ENCODE data around the gene GPR142. TPM values are rescaled to one million over a fixed set of nuclear protein-coding genes. Genes with fewer than 3 reads are reported as not detected.

GPR142 gene
- total RNA-seq, 1 donor from 2014 or later = not detected

DNA sequence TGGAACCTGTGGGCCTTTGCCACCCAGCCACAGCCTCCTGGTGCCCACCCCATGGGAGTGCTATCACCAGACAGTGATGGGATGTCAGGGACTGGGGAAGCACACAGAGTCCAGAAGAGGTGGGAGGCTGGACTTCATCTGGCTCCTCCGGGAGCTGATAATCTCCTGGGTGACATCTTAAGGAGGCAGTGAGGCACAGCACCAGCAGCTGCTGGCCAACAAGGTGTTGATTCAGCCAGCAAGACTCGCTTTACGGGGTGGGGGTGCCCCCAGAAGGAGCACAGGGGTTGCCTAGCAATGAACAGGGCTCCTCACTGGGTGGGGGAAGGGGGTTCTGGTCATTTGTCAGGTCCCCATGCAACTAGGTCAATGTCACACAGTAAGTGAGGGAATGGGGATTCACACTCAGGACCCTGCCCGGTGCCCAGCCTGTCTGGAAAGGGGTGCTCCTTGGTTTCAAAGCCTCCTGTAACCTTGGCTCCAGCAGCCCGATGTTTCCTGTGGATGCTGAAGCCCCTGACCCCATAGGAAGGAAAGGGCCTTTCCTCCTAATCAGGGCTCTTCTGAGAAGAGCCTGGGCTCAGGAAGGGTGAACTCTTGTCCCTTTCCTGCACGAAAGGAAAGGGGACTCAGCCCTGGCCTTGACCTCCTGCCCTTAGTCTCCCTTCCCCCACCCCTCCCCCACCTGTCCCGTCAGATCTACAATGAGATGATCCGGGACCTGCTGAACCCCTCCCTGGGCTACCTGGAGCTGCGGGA, 23.6 kb upstream of the GPR142 start:
- intact Hi-C loops (cut with micrococcal nuclease) = no loop called here

DNA sequence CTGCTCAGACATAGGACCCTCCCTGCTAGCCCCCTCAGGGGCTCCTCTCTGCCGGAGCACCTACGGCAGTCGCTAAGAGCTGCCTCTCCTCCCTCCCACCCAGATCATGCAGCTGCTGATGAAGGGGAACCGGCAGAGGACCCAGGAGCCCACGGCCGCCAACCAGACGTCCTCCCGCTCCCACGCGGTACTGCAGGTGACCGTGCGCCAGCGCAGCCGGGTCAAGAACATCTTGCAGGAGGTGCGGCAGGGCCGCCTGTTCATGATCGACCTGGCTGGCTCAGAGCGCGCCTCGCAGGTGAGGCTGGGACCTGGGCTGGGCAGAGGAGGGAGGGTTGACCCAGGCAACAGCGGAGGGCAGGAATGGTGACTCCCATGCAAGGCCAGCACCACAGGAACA, 22.6 kb upstream of the GPR142 start:
- intact Hi-C loops (cut with micrococcal nuclease) = no loop called here

DNA sequence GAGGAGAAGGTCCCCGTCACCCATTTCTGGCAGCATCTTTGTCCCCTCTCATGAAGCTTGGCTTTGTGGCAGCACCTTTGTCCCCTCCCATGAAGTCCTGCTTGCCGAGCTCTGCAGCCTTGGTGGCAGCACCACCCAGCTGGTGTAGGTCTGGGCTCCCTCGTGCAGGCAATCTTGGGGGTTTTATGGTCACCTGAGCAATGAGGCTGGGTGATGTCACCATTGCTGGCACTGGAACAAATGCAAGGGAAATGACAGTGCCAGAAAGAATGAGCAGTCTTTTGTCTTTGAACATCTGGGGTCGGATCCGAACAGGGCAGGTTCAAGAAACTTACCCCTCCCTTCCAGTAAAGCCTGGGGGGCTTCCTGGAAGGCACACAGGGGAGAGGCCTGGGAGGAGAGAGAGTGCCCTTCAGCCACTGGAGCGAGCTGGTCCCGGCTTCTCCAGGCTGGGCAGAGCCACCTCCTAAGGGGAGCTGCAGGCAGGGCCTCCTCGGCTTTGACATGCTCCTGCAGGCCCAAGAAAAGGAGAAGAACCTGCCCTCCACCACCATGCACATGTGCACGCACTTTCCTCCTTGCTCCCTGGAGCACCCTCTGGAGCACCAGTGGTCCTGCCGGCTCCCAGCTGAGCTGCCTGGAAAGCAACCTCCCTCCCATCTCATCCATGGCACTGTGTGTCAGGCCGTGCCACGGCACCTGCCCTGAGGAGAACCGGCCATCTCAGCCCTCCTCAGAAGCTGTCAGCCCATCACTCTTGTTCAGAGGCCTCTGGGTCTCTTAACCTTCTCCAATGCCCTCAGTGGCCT, 21.7 kb upstream of the GPR142 start:
- intact Hi-C loops (cut with micrococcal nuclease) = no loop called here

DNA sequence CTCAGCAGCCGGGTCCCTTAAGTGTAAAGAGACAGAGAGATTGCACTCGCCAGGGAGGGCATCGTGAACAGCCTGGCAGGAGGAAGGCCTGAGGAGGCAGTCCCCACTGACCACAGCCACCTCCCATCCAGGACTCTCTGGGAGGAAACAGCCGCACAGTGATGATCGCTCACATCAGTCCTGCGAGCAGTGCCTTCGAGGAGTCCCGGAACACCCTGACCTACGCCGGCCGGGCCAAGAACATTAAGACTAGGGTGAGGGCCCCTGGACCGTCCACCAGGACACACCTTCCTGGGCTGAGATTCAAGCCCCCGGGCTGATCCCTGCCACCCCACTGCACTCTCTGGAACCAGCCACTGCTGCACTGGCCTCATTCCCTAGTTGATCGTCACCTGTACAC, 19.7 kb upstream of the GPR142 start:
- intact Hi-C loops (cut with micrococcal nuclease) = no loop called here

DNA sequence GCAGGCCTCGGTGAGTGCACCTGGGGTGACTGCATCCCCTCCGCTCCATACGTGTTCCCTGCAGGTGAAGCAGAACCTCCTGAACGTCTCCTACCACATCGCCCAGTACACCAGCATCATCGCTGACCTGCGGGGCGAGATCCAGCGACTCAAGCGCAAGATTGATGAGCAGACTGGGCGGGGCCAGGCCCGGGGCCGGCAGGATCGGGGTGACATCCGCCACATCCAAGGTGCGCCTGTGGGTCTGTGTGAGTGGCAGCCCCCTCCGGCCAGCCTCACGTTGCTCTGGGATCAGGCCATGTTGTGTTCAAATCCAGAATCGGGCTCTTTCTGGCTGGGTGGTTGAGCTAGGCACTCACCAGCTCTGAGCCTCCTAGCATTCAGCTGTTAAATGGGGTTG, 18.2 kb upstream of the GPR142 start:
- intact Hi-C loops (cut with micrococcal nuclease) = no loop called here

DNA sequence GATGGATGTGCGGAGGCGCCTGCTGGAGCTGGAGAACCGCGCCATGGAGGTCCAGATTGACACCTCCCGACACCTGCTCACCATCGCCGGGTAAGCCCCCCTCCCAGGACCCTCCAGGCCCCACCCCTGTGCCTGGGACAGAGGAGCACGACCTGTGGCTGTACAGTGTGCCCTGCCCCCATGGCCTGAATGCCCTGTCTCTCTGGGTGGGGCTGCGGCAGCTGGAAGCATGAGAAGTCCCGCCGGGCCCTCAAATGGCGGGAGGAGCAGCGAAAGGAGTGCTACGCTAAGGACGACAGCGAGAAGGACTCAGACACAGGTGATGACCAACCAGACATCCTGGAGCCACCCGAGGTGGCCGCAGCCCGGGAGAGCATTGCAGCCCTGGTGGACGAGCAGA, 16.8 kb upstream of the GPR142 start:
- intact Hi-C loops (cut with micrococcal nuclease) = no loop called here

DNA sequence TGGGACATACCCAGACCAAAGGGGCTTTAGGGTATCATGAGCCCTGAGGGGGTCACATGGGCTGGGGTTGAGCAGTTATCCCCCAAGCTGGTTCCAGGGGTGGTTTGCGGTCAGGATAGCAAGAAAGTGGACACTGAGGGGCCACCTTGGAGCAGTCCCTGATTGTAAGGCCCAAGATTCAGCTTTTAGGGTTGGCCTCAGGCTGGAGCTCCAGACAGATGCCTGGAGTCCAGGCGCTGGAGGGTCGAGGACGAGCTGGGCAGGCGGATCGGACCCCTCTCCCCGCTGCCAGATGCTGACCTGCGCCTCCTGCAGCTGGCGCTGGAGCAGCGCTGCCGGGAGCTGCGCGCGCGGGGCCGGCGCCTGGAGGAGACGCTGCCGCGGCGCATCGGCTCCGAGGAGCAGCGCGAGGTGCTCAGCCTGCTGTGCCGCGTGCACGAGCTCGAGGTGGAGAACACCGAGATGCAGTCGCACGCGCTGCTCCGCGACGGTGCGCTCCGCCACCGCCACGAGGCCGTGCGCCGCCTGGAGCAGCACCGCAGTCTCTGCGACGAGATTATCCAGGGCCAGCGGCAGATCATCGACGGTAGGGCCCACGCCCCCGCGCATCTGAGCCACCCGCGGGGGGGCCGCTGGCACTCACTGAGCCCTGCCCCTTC, 15.6 kb upstream of the GPR142 start:
- intact Hi-C loops (cut with micrococcal nuclease) = no loop called here

DNA sequence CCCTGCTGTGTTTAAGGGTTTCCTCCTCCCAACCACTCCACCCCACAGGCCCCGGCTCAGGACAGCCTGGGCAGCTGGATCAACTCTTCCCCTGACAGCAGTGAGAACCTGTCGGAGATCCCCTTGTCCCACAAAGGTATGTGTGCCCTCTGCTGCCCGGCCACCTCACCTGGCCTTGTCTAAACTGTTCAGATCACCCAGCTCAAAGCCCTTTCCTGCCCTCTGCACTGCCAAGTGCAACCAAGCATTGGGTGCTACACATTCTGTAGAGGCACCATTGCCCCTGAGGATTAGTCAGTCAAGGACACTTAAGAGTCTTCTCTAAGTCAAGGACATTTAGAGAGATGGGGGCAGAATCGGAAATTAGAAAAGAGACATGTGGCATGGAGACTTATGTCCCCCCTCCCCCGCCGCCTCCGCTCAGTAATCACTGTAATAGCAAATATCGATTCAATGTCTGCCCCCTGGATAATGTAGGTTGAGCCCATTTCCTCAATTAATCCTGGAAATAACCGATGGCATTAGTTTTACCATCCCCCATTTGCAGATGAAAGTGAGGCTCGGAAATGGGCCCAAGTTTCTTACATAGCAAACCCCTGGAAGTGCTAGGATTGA, 13.8 kb upstream of the GPR142 start:
- intact Hi-C loops (cut with micrococcal nuclease) = loop anchor here (1.0 kb wide), 2 partner anchors 52 to 143 kb away; no protein-coding TSS in a partner anchor

DNA sequence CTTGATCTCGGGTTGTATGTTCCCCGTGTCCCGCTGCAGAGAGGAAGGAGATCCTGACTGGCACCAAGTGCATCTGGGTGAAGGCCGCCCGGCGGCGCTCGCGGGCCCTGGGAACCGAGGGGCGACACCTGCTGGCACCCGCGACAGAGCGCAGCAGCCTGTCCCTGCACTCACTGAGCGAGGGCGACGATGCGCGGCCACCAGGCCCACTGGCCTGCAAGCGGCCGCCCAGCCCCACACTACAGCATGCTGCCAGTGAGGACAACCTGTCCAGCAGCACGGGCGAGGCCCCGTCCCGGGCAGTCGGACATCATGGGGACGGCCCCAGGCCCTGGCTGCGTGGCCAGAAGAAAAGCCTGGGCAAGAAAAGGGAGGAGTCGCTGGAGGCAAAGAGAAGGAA, 13.2 kb upstream of the GPR142 start:
- intact Hi-C loops (cut with micrococcal nuclease) = loop anchor here (1.0 kb wide), 2 partner anchors 53 to 144 kb away; no protein-coding TSS in a partner anchor

DNA sequence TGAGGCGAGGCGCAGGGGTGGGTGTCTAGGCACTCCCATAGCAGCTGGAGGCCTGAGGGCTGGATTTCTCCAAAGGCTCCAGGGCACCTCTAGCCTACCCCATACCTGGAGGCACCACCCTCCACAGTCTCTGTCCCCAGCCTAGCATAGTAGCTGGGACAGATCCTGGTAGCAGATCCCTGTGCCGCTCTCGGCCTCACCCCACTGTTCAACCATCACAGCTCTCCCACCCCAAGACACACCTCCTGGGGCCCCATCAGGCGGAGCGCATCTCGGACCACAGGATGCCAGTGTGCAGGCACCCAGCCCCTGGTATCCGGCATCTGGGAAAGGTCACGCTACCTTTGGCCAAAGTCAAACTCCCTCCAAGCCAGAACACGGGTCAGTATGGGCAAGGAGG, 12.7 kb upstream of the GPR142 start:
- intact Hi-C loops (cut with micrococcal nuclease) = loop anchor here (1.0 kb wide), 2 partner anchors 53 to 144 kb away; no protein-coding TSS in a partner anchor

DNA sequence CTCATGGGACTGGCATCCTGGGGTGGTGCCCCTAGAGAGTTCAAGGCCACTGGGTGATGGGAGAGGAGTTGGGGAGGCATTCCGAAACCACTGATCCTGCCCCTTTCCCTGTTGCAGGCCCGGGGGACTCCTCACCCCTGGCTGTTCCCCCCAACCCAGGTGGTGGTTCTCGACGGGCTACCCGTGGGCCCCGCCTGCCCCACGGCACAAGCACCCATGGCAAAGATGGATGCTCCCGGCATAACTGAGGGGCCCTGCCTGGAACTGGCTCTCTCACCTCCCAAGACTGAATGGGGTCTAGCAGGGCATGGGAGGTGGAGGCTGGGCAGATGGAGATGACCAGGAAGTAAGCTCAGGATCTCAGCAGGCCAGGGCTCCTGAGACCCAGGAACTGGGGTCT, 12.2 kb upstream of the GPR142 start:
- intact Hi-C loops (cut with micrococcal nuclease) = no loop called here

DNA sequence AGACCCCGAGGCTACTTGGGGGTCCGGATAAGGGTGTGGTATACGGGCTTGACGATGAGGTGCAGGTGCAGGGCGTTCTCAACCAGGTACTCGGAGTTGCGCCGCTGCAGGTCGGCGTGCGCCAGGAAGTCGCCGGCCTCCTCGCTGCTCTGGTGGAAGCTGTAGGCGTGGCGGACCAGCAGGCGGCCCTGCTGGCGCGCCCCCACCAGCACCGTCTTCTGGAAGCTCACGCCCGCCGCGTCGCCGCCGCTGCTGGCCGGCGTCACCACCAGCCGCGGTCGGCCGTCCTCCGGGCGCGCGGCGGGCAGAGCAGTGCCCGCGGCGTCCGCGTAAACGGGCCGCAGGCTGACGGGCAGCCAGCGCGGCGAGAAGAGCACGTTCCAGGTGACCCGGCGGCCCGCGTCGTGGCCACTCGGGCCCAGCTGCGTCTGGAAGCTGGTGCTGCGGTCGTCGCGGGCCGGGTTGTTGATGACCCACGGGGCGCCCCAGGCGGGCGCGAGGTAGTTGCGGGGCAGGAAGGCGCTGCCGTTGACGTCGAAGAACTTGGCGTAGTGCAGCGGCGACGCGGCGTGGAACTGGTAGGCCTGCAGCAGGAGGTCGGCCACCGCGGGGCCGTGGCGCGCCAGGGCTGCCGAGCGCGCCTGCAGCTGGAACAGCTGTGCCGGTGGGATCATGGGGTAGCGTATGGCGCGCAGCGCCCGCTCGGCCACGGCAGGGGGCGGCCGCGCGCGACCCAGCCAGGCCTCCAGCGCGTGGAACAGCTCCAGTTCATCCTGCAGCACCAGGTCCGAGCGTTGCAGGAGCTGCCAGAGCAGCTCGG, 10.4 kb upstream of the GPR142 start:
- intact Hi-C loops (cut with micrococcal nuclease) = no loop called here

DNA sequence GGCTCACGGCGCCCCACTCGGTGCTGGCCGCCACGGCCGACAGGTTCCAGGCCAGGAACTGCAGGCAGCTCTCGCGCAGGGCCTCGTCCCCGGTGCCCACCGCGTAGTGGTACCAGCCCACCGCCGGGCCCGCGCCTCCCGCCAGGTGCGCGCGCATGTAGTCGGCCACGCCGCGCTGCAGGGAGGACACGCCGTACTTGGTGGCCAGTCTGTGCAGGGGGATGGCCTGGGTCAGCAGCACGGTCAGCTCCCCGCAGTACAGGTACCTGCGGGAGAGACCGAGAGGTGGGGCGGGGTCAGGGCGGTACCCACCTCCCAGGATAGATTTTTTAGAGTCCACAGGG, 9.9 kb upstream of the GPR142 start:
- intact Hi-C loops (cut with micrococcal nuclease) = no loop called here

DNA sequence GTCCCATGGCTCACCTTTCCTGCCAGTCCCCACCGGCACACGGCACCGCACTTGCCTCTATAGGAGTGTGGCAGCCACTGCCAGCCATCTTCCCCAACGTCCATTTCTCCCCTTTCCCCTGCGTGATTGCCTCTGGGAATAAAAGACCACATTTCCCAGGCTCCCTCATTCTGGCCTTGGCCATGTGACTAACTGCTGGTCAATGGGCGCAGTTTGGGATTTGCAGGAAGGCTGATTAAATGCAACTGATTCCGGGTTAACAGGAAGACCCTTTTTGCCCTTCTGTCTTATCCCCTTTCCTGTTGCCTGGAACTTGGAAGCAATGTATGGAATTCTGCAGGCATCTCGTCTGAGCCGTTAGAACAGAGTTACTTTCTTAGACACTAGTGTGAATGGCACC, 8.6 kb upstream of the GPR142 start:
- intact Hi-C loops (cut with micrococcal nuclease) = no loop called here

DNA sequence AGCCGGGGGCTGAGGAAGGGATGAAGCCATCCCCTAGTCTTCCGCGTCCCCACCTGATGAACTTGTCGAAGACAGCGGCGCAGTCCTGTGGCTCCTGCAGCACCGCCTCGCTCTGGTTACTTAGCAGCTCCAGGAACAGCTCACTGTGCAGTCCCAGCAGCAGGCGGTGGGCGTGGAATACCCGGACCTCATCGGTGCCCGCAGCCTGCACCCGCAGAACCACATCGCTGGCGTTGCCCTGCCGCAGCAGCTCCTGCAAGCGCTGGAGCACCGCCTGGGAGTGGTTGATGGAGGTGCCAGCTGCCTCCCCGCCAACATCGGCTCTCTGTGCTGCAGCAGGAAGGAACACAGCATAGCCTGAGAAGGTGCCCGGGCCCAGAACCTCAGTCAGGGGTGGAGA, 7.4 kb upstream of the GPR142 start:
- intact Hi-C loops (cut with micrococcal nuclease) = no loop called here

DNA sequence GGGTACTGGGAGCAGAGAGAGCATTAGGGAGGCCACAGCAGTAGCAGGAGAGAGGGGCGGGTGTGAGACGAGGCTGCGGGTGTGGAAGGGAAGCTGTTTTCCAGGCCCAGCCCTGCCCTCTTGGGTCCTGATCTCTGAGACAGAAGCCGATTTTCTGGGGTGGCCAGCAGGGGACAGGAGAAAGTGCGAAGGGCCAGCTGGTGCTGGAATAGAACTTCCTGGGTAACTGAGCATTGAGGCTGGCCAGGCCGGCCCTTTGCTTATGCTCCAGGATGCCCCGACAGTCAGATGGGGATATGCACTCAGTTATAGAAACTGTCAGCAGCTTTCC, 6.4 kb upstream of the GPR142 start:
- intact Hi-C loops (cut with micrococcal nuclease) = no loop called here

DNA sequence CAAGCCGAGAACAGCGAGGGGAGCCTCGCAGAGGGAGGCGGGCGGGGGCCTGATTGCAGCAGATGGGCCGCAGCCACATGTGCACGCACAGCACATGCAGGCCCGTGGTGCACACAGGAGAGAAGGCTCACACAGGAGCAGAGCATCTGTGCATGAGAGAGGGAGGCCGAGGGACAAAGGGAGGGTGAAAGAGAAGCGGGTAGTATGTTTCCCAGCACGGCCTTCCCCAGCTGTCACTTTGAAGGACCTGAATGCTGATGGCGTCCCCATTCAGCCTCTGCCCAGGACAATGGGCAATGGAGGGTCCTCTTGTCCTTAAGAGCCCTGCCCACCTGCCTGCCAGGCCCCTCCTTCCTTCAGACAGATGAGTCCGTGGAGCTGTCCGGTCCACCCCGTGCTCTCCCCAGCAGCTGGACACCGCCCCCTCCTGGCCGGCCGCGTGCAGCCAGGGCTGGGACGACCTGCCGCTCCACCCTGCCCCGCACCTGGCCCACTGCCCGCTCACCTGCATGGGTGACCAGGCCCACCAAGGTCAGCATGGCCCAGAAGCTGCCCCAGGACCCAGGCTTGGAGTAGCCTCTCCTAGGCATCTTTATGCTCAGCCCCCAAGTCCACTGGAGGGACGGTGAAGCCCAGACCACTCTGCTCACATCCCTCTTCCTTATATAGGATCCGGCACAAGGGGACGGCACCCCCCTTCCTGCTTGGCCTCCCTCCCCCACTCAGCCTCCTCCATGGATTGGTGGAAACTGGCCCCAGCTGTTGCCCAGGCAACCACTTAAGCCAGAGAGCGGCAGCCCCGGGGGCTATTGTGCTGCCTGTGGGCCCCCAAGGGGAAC, 5.9 kb upstream of the GPR142 start, which contains the start of gene BTBD17:
BTBD17 (minus strand) TSS at position 639 of the 839 bp plus-strand sequence; CDS start at position 590, 49 bp downstream.
- intact Hi-C loops (cut with micrococcal nuclease) = no loop called here

DNA sequence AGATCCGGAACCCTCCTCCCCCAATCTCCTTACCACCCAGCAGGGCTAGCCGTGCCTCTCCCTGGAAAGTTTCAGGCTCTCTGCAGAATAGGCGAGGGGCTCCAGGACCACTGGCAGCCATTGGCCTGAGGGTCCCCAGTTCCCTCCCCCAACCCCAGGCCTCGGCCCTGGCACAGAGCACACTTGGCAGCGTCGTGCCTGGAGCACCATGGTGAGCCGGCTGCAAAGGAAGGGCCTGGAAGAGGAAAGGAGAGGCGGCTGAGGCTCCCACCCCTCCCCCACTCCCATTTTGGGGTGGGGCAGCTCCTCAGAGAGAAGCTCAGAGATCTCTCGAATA, 5.3 kb upstream of the GPR142 start:
- intact Hi-C loops (cut with micrococcal nuclease) = no loop called here

DNA sequence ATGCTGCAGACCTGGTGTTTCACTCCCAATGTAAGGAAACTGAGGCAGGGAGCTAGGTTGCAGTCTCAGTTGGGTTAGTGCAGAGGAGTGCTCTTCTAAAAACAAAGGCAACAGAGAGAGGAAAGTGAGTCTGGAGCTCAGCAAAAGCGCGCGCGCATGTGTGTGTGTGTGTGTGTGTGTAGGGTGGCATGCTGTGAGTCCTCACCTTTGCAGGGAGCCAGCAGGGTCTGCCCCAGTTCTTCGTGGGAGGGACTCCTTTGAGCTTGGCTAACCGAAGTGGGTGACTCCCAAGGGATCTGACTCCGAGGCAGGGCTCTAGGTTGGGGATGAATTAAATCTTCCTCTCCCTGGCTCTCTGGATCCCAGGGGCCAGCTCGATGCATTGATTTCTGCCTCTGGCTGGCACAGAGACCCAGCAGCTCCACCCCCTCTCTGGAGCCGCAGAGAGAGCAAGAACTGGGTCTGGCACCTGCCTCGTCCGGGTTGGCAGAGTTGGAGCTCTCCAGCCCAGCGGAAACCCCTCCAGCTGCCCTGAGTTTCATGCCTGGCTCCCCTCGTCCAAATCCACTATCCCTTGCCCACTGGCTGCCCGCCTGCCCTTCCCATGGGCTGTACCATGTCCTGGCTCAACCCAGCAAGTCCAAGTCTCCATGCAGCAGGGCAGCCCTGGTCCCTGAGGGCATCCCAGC, 4.4 kb upstream of the GPR142 start:
- intact Hi-C loops (cut with micrococcal nuclease) = no loop called here

All from T-helper 1 cell treated with Interleukin-12 subunit alpha and Interleukin-12 subunit beta and Interleukin-4 antibody, amounts not matched to agents 30 ng/mL and 1 ng/mL, for 36 hours (primary cell).